SKM-1 (cell line): Measurements from ENCODE around the gene OR2L8.

ENCODE experiments used
- DNase-seq: peaks from one replicate; lab custom pipeline; 2025; ENCODE audit not compliant: unreplicated experiment; lab: John Stamatoyannopoulos, UW

OR2L8 gene

DNA sequence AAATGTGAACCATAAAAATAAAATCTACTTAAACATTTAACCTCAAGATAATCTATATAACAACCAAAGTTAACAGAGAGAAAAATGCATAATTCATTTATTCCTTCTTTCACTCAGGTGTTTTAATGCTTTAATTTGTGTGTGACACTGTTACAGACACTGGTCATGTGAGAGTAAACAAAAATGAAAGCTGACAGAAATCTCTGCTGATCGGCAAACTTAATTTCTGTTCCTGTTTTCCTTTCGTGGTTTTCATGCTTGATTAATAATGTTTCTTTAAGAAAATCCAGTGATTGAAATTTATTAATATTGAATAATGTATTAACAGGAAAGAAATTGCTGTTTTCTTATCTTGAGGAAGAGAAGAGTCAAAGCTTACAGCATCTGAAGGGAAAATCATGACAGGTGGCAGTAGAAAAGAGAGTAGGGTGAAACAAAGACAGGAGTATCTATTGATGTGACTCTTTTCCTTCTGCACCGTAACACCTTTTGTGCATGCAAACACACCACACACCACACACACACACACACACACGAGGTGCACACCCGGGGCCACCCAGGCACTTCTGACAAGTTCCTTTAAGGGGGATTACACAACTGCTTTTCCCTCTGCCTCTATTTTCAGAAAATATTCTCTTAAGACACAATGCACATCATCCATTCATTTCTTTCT lies 18.0 kb downstream of the OR2L8 start:
- no peak for DNase-seq

DNA sequence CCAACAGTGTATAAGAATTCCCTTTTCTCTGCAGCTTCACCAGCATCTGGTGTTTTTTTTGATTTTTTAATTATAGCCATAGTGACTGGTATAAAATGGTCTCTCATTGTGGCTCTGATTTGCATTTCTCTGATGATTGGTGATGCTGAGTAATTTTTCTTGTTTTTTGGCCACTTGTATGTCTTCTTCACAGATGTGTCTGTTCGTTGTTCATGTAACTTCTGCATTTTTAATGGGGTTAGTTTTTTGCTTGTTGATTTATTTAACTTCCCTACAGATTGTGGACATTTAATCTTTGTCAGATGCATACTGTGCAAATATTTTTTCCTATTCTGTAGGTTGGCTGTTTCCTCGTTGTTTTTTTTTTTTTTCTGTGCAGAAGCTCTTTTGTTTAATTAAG lies 44.3 kb downstream of the OR2L8 start:
- no peak for DNase-seq

DNA sequence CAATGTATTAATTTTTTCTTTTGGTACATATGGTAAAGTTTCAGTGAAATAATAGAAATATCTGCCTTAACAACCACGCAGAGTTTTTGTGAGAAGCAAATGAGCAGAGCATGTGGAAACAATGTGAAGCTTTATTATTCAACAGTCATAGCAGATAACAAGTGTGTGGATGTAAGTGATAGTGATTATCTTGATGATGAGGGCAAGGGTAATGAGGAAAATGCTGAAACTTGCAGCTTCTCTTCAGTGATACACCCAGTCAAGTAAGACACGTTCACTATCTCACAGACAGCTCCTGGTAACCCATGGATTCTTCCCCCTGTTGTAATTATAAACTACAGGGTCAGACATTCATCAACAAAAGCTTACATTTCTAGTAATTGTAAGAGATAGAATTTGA lies 50.2 kb downstream of the OR2L8 start:
- DNase-seq, result no peak
